ENCODE measurements around the gene MAN2C1.
"Not testable (repeated sequence)": the region's sequence is repeated elsewhere in the genome, so short reads cannot be mapped to it uniquely, and the experiment has no call there.

Gene MAN2C1

DNA sequence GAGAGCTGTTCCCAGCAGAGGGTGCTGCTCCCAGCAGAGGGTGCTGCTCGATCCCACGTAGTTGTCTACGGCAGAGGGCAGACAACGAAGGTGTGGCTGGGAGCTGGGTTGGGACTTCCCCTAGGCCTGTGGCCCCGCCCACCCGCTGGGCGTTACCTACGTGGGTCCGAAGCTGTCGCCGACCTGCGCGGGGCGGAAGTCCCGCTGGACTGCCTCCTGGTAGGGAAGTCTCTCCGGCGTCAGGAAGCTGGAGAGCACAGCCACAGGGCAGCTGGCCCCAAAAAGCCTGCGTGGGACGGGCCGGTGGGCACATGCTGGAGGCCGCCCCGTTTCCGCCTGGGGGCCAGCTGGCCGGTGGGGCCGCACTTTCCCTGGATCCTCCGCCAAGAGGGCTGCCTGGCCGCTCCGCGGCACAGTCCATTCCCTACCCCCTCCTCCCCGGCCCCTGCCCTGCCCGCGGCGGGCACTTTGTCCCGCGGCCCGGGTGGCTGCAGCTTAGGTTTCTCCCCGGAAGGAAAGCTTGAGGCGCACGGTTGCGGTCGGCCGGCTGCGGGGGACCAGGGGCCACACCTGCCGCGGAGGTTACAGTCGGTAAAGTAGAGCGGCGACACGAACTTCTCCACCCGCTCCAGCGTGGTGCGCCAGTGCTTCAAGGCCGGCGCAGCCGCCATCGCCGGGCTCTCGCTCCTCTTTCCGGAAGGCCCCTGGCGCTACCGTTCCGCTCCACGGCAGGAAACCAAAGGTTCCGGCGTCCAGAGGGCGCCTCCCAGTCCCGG, at the start of gene MAN2C1:
Gene MAN2C1, minus strand, starts transcription at position 695 of the 776 bp plus-strand sequence. Its CDS starts 24 bp downstream, at position 671.
- DNase-seq (ENCODE audit: low spot score) = peak; percentile 91

DNA sequence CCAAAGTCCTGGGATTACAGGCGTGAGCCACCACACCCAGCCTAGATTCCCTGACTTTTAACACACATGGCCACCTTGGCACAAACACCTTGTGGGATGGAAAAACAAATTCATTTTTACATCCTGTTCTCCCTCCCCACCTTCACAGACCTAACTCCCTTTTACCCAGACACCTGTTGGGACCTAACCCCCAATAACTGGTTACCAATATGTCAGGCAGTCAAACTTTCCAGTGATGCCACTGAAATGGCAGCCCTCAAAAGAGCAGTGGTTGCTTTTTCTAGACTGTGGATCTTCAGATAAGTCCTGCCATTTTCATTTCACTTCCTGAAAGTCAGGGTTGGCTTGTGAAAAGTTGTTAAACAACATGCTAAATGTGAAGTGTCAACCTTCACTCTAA, 48.2 kb upstream of the MAN2C1 start:
- no peak for DNase-seq (ENCODE audit: low spot score)

GRCh38 chr15:75410196-75410595, 41.8 kb upstream of the MAN2C1 start:
- DNase-seq (ENCODE audit: low spot score) = no peak

GRCh38 chr15:75407083-75407482, 38.7 kb upstream of the MAN2C1 start:
- DNase-seq (ENCODE audit: low spot score) = no peak

GRCh38 chr15:75403892-75404291, 35.5 kb upstream of the MAN2C1 start:
- no peak for DNase-seq (ENCODE audit: low spot score)

GRCh38 chr15:75397494-75397893, 29.1 kb upstream of the MAN2C1 start:
- DNase-seq (ENCODE audit: low spot score) = no peak

DNA sequence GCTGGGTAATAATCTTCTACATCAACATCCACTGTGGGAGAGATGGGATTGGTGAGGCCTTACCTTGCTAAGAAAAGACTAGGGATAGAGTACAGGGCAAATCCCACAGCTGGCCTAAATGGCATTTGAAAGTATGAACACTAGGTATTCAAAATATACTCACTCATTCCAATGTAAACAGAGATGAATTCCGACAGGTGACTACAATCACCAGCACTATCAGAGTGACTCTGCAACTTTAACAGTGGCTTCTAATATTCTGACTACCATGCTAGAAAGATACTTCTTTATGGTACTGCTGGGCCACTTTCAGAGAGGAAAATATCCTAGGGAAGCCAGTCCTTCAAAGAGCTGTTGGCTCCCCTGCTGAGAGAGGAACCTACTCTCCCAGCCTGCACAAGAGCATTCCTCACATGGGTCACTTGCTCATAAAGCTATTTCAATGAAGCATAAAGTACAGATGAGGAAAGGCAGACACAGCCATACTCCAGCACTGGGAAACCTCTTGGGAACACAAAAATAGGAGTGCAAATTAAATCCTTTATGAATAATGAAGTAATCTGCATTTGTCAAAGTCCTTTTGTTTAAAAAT, 21.5 kb upstream of the MAN2C1 start:
- no peak for DNase-seq (ENCODE audit: low spot score)

DNA sequence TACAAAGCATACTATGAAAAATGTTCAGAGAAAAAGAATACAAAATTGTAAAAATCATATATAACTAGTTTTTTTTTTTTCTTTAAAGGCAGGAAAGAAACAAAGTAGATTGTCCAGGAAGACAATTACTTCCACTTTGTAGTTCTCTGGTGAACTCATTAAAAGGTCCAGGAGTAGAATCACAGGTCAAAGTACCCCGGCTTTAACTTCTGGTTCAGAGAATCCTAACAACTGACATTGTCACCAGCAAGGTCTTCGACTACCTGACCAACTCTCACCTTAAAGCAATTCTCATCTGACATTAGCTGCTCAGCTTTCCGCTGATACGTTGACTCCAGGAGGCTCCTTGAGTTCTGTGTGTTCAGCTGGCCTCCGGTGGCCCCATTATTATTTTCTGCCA, 15.6 kb upstream of the MAN2C1 start:
- not testable (repeated sequence) for DNase-seq (ENCODE audit: low spot score)

DNA sequence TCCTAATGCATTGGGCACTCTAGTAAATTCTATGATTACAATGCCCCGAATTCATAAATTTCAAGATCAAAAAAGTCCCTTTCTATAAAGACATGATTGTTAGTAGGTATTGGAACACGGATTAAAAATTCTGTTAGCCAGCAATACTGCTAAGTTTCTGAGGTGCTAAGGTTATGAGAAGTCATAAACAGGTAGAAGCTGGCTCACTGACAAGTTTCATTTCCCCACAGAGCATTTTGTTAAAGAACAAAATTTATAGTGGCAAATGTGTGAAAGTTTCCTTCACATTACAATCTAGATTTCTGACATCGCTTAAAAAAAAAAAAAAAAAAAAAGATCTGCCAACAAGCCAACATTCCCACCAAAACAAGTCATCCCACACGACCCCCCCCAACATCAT, 12.4 kb upstream of the MAN2C1 start:
- no peak for DNase-seq (ENCODE audit: low spot score)

GRCh38 chr15:75371901-75372688, 3.7 kb upstream of the MAN2C1 start:
- DNase-seq (ENCODE audit: low spot score) = no peak

DNA sequence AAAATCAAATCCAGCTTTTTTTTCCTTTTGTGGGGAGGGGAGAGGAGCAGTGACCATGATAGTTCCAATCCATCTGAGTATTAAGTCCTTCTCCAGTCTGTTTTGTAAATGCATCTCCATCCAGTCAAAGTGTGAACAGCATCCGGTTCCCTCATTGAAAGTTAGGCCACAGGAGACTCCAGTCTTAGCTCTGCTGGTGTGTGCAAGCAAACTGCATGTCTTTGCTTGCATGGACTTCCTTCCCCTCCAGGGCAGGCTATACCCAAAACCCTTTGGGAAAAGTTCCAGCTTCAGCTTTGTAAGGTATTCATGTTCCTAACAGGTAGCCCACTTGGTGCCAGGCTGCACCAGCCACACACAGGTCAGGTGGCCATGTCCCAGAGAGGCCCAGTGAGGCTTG, 3.1 kb upstream of the MAN2C1 start:
- DNase-seq (ENCODE audit: low spot score) = no peak

DNA sequence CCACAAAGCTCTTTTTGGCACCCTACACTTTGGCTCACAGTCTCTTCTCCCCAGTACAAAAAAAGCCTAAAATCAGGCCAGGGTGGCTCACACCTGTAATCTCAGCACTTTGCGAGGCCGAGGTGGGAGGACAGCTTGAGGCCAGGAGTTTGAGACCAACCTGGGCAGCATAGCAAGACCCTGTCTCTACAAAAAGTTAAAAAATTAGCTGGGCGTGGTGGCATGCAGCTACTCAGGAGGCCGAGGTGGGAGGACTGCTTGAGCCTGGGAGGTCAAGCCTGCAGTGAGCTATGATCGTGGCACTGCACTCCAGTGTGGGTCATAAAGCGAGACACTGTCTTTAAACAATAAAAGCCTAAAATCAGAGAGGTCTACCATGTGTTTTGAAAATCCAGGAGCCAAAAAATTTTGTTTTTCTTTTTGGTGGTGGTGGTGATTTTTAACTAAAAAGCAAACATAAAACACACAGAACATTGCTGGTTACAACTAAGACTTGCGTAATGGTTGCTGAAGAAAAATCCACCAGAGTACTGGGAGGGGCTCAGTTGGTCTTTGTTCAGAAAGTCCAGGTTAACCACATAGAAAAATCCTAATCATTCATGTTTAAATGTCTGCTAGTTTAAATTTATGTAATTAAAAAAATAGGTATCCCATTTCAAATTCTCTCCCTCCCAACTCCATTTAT, 1.6 kb upstream of the MAN2C1 start:
- no peak for DNase-seq (ENCODE audit: low spot score)

GRCh38 chr15:75368689-75369239, 357 bp upstream of the MAN2C1 start:
- no peak for DNase-seq (ENCODE audit: low spot score)

- DNase-seq (ENCODE audit: low spot score) = no peak
Measured at GRCh38 chr15:75367406-75367912, 948 bp downstream of the MAN2C1 start.

GRCh38 chr15:75367006-75367405, 1.4 kb downstream of the MAN2C1 start:
- no peak for DNase-seq (ENCODE audit: low spot score)

DNA sequence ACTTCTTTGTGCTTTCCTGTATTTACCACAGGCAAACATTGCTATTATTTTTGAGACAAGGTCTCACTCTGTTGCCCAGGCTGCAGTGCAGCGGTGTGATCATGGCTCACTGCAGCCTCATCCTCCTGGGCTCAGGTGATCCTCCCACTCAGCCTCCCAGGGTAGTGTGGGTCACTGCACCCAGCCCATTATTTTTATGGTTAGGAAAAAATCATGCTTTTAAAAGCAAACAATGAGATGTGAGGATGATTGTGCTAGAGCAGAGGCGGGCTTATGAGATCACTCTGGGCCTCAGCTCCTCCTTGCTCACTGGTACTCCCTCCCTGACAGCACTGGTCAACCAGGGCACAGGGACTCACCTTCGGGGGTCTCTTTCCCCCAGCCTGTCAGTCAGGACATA, 2.2 kb downstream of the MAN2C1 start:
- DNase-seq (ENCODE audit: low spot score) = no peak

DNA sequence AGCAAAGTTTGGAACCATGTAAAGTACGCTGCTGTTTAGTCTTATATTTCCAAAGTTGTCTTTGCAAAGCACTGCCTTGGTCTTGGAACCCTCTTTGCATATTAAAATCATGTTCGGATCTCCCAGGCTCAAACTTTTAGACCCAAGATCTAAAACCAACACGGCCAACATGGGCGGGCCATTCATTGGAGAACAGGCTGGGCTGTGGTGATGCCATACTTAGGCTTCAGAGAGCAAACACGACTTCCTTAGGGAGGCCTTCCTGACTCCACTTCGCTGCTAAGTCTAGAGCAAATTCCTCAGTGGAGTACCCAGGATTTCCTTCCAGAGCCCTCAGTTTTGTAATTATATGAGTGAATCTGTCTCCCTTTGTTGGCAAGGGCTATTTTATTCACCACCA, 3.5 kb downstream of the MAN2C1 start:
- no peak for DNase-seq (ENCODE audit: low spot score)

- DNase-seq (ENCODE audit: low spot score) = no peak
Measured at GRCh38 chr15:75363786-75364185, 4.6 kb downstream of the MAN2C1 start.

GRCh38 chr15:75362642-75363249, 5.7 kb downstream of the MAN2C1 start:
- no peak for DNase-seq (ENCODE audit: low spot score)

DNA sequence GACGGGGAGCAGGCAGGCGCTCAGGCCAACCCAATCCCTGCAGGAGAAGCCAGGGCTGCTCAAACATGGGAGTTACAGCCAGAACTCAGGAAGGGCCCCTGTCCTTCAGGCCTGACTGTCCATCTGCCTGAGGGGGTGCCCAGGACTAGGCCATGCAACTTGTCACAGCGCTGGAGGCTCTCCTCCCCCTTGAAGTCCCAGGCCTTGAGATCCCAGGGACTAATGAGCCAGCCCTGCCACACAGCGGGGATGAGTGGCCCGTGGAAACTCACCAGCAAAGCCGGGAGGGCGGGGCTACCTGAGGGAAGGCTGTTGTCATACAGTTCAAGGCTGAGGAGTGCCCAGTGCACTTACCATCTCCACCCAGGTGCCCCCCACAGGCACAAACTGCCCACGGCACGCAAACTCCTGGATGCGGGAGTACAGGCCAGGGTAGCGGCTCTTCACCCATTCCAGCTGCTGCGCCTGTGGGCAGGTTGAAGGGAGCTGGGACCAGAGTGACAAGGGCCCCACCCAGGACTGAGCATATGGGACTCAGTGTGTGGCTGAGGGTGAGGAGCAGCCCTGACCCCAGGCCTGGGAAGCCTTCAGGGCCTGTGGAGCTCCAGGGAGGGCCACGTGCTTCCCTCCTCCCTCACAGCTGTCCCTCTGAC, 6.3 kb downstream of the MAN2C1 start:
- DNase-seq (ENCODE audit: low spot score) = no peak

All from putamen (tissue), 1 donor.